GM10847 (cell line): Measurements from ENCODE around the gene STUM.

Experiments used
- POLR2A ChIP-seq: IDR thresholded peaks from 2 replicates; pipeline ENCODE4 v1.6.1; 2011; ENCODE audit not compliant: insufficient read length; ENCODE audit errors: extremely low read depth

The STUM gene

DNA sequence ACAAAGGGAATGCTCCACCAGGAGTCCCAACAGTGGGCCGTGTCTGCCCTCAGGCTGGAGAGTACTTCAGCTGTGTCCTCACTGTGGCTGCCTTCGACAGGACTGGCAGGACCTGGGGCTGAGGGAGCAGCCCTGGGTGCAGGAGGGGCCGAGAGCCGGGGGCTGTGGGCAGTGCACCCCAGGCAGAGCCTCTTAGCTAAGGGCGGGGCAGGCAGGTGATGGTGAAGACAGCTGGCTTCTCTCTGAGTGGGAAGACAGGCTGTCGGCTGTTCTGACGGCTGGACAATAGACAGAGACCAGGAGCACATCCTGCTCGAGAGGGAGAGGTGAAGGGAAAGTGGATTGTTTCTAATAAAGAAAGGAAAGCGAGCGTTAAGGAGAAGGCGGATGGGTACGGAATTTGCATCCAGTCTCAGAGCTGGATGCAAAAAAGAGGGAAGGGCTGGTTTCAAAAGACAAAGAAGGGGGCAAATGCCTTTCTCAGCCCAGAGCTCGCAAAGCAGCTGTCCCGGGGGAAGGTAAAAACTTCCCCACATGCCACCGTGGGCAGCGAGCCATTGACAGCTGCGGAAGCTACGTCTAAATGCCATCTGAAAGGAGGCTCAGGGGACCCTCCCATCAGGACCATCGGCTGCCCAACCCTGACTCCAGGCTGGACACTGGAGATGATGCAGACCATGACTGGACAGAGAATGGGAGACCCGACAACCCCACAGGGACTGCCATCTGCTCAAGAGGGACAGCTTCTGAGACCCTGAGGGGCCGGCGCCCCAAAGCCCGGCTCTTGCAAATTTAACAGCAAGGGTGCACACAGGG is 92.0 kb downstream of the STUM start:
- no peak for TF ChIP-seq POLR2A

DNA sequence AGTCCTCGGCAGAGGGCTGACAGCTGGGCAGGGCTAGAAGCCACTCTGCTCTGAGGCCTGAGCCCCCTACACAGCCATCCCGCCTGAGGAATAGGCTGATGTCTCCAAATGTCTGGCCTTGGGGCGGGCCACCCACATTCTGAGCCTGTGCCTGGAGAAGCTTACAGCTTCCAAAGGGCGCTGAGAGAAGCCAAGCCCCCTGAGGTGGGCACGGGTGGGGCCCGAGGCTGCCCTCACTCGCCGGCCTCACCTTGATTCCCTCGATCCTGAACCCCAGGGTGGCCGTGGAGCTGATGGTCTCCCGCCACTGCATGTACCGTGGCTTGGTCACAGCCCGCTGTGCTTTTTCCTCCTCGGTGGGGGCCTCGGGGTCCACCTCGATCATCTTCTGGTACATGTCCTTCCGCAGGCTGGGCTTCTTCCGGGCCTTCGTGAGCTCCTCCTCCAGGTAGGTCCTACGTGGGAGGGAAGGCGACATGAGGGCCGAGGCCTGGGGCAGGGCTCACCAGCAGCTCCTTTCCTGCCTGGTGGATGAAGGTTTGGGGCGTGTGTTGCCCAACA is 93.2 kb downstream of the STUM start:
- no peak for TF ChIP-seq POLR2A

DNA sequence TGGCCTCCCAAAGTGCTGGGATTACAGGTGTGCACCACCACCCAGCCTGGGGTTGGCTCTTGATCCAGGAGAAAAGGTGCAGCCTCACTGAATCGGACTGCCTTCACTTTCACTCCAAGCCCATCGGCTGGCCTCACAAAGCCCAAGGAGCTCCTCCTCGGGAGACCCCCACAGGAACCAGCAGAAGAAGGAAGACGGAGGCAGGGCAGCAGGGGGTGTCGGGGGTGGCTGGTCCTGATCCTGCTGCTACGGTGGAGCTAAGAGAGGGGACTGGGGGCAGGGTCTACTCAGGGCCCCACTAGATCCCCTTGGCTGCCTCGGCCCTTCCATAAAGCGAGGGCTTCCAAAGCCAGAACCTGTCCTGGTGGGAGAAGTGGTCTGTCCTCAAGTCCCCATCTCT is 93.9 kb downstream of the STUM start:
- TF ChIP-seq POLR2A, result no peak

DNA sequence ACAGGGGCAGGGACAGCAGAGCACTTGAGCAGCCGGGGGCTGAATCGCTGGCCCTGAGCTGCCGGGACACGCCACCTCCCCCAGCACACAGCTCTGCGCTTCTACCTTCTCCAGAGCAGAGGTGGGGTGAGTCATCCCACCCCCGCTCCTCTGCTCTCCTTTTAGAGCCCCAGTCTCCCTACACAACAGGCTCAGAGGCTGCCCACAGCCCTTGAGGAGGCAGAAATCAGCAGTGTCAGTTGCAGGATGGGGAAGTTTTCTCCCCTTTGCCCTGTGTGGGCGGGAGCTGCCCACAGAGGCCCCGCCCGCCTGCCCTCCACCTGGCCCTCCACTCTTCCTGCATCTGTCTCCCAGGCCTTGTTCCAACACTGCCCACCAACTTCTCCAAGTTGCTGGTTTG is 94.6 kb downstream of the STUM start:
- no peak for TF ChIP-seq POLR2A

DNA sequence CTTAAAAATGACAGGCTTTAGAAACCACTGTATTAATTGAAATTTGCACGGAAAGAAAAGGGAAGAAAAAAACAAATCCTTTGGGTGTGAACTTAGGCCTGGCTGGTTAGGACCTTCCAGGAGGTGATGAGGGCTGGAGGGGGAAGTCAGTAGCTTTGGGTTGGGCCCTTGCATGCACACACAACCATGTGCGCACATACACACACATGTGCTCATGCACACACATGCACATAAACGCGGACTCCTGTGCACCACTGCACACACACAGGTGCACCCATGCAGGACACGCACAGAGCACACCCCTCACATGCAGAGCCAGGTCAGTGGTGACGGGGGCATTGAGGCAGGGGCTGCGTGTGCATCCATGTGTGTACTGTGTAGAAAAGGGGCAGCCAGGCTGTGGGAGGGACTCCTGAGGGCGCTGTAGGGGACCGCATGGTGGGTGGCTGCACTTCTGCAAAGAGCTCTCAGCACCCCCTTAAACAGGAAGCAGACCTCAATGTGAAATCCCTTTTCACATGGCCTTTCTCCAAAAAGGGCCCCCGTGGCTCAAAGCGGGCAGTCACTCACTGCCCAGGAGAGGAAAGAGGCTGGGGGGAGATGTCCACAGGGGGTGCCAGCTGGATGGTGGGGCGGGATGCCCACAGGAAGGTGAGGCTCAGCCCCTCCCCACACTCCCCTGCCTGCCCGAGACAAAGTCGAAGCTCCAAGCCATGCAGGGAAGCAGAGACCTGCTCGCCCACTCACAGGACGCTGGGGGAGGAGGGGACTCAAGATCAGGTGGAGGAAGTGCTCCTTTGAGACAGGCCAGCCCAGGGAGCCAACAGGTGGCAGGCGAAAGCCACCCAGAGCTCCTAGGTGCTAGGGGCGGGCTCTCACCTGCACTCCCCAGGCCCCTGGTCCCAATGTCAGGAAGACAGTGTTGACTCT is 95.3 kb downstream of the STUM start:
- TF ChIP-seq POLR2A, result no peak

DNA sequence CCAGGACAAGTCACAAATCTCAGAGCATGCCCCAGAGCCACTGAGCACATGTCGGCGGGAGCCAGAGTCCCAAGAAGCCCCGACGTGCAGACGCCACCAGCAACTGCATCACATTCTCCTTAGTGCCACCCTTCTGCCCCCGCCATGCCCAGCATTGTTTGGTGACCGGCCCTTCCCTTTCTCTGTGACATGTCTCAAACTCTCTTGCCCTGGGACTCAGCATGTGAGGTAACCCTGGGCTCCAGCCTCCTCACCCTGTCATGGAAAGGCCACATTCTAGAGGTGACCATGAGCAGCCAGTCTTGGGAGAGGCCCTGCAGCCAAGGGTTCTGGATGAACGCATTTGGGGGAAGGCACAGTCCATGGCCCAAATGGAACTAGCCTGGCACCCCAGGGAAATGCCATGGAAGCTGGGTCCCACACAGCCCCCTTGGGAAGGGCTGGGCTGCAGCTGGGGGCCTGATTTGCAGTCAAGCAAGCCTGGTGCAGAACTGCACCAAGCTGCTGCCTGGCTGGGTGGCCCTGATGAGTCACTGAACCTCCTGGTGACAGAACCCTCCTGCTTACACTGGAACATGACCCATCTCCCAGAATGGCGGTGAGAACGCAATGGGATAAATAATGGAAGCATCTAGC is 96.1 kb downstream of the STUM start:
- TF ChIP-seq POLR2A, result no peak

DNA sequence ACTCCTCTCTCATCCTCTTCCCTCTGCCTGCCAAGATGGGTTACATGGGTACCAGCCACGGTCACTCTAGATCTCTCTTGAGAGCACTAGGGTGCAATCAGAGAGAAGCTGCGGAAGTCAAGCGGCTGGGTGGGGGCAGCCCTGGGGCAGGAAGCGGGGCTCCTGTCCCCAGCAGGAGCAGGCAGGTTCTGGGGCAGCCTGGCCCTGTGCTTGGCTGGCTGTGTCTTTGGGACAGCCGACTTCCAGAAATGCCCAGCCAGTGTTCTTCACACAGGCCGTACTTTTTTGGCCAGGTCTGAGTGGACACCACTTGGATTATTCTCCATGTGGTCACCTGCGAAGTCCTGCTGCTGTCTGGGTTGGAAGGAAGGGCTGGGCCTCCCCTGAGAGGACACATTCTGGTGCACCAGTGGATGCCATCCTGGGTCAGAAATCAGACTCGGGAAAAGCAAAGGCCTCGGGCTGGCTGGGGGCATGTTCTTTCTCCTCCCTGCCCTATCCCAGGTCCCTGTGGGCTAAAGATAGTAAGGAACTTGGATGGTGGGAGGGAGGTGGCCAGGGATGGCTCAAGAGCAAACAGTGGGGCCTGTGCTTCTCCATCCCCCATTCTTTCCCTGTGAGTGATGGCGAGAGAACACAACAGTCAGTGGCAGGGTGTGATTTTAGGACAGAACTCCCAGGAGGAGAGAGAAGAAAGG is 96.9 kb downstream of the STUM start:
- no peak for TF ChIP-seq POLR2A

DNA sequence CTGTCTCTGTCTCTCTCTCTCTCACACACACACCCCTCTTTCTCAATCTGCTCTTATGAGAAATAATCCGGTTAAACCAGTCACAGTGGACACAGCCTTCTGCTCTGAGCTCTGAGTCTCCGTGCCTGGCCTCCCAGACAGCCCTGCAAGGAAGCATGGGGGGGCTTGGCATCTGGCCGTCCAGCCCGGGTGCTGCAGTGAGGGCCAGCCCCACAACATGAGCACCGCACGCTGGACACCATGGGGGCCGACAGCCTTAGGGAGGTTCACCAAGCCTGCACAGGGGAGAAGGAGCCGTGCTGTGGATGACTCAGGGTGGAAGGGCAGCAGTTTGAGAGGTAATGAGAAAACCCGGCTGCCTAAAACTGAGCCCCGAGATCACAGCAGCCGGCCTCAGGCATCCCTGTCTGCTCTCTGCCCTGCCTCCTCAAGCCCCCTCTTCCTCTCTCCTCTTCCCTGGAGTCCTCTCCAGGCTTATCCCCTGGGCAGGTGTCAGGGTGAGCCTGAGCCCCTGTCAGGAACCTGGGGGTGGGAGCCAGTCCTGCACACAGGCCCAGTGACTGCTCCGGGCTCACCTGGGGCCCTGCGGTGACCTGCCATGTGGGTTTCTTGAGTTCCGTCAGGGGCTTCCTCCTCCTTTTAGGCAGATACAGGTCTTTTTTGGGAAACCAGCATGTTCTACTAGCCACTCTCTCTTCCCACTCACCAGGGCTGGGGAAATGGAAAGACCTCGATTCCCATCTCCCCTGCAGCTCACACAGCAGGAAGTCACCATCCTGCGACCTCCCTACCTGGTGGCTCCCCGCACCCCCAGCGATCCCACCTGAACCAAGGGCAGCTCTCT is 97.7 kb downstream of the STUM start:
- TF ChIP-seq POLR2A, result no peak

DNA sequence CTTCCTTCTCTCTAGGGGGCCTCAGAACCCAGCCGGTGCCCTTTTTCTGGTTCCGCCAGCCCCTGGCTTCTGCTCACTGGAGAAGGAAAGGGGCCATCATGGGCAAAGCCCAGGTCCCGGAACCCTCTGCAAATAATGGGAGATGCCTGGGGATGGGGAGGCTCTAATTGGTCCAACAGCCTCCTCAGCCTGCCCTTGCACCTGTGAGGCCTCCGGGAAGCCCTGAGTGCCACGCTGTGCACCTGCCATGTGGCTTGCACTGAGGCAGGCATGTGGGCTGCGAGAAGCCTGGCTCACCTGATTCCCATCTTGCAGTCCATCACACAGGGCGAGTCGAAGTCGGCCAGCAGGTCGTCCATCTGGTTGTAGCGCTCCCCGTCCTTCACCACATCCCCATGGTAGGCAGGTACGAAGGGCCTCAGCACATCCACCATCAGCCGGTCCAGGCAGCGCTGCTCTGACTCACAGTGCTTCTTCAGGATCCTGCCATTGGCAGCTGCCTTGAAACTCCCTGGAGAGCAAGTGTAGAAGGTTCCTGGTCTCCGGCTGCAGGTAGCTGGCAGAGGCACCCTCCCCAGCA is 98.4 kb downstream of the STUM start:
- no peak for TF ChIP-seq POLR2A

DNA sequence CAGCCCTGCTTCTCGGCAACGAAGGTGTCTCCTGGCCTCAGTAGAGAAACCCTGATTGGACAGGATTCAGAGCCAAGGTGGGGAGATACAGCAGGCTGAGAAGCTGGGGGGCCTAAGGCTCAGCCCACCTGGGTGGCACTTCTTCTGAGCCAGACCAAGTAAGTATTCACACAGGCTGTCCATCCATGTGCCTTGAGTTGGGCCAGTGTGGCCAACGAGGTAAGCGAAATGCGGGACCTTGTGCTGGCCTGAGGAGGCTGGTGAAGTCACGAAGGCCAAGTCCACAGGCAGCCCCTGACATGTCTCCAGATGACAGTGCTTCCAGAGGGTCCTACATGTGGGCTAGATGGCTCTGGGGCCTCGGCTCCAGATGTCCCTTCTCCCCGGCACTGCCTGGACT is 99.2 kb downstream of the STUM start:
- no peak for TF ChIP-seq POLR2A

DNA sequence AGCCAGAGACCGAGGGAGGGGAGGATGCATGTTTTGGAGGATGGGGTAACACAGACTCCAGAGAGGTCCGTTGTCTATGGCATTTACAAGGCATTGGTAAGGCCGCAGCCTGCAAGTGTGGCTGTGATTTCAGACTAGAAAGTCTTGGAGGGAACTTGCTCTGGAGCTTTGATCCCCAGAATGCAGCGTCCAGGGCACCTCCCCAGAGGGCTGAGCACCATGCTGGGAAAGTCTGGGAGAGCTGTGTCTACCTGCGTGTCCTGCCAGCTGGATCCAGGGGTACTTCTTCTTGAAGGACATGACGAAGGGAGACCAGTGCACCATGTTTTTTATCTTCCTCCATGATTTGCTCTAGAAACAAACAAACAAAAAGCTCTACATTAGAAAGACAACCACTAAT is 99.9 kb downstream of the STUM start:
- no peak for TF ChIP-seq POLR2A

DNA sequence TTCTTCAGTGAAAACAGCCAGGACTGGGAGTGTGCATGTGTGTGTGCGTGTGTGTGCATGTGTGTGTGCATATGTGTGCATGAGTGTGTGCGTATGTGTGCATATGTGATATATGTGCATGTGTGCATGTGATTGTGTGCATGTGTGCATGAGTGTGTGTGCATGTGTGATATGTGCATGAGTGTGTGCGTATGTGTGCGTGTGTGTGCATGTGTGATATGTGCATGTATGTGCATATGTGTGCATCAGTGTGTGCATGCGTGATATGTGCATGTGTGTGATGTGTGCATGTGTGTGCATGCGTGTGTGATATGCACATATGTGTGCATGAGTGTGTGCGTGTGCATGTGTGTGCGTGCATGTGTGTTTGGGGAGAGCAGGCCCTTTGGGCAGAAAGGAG is 100.7 kb downstream of the STUM start:
- TF ChIP-seq POLR2A, result no peak

DNA sequence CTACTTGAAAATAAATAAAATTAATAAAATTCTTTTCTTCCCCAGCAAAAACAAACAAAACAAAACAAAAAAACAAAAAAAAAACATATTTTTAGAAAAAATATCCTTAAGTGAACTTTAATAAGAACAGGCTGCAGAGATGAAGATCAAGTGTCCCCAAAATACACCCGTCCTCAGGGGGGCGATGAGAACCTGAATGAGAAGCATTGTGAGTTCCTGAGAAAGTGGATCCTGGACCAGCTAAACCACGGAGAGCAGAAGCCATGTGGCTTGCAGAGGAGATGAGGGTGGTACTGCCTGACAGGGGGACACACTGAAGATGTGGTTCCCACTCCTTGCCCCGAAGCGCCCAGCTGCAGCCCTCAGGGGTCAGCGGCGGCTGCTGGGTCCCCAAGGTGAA is 101.2 kb downstream of the STUM start:
- TF ChIP-seq POLR2A, result no peak

DNA sequence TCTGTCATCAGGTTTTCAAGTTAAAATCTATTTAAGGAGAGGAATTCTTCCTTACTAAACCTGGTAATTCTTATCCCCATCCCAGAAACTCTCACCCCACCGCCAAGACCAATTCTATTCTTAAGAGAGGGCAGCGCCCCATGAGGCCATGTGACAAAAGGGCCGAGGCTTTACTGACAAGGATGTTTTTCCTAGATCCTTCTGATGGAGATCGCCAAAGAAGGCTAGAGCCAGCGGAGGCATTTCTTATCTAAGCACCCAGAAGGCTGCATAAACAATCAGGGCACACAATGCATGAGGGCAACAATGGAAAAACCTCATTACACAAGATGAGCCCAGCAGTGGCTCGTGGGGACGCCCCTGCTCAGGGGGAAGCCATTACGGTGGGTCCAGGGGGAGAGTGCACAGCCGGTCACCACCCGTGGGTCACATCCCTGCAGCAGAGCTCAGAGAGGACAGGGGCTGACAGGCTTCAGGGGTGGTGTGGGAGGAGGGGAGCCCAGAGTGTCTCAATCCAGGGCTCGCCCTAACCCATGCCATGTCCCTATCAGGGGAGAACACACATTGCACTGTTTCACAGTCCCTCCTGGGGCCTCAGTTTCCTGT is 101.8 kb downstream of the STUM start:
- TF ChIP-seq POLR2A, result no peak
